ENCODE results near the gene RAD50. TPM values are rescaled to one million over a fixed set of nuclear protein-coding genes. Genes with fewer than 3 reads are reported as not detected.

The RAD50 gene
- total and polyA plus RNA-seq, 10 of the 15 experiments (the other 5 are each of a cell fraction or from before 2014, with no cell fraction given) = 12.8 to 68.6 (median 47.0) TPM

GRCh38 chr5:132651838-132652469, 95.2 kb downstream of the RAD50 start:
- in situ Hi-C loops (cut with MboI) = no loop called here

More at GRCh38 chr5:132651838-132652469, 95.2 kb downstream of the RAD50 start:
- 98% methylated on average over 4 of the region's 4 CpGs for whole genome bisulfite sequencing (ENCODE audit: insufficient coverage, insufficient replicate concordance, low lambda C conversion rate, missing lambda C conversion rate)
- no TSS peak for BruUV-seq (replicated peaks)
- no peaks in the 10 kb centered on the region for H3K79me2 ChIP-seq (ENCODE audit: control insufficient read depth, insufficient read depth, low read length)
- no peak overlapping the region for H3K4me2 ChIP-seq (ENCODE audit: control insufficient read depth, insufficient read depth)
- CTCF ChIA-PET = no interaction called here
- peaks cover 12% of the 10 kb centered on the region for H3K4me1 ChIP-seq (ENCODE audit: control insufficient read depth, insufficient read depth, low read length)
- no peak overlapping the region for H3K27ac ChIP-seq (ENCODE audit: control insufficient read depth, insufficient read depth)
- no peaks in the 10 kb centered on the region for H3K36me3 ChIP-seq (ENCODE audit: control insufficient read depth in 2 of 2, insufficient read depth in 2 of 2, low read length in 1 of 2)
- FAIRE-seq (no peak), DNase-seq (ENCODE audit: low read depth, low spot score) (no peak), ATAC-seq (no peak)
- no peaks in the 10 kb centered on the region; the same call in 2 of the 3 replicates for H3K9me3 ChIP-seq (replicated peaks; ENCODE audit: control insufficient read depth, insufficient read depth, low read length)
- no peaks in the 10 kb centered on the region for H3K27me3 ChIP-seq (replicated peaks in 1 of 2; ENCODE audit: control insufficient read depth in 2 of 2, insufficient read depth in 2 of 2, low read length in 1 of 2)
- H3K4me3 ChIP-seq = no peak overlapping the region
- no peak overlapping the region for H3K9ac ChIP-seq (ENCODE audit: control insufficient read depth, insufficient read depth, low read length)
- intact Hi-C loops (cut with micrococcal nuclease; ENCODE audit: unreplicated experiment) = no loop called here
- RAD21 ChIA-PET (ENCODE audit: unreplicated experiment) = no interaction called here
- TF ChIP-seq CHD4 (IDR thresholded peaks at IDR 0.05) = no peak
- TF ChIP-seq TCF7 (IDR thresholded peaks at IDR 0.05; ENCODE audit: borderline replicate concordance) = no peak
- TF ChIP-seq ZNF207 (IDR thresholded peaks at IDR 0.05; ENCODE audit: borderline replicate concordance) = no peak
- no peak for TF ChIP-seq HSF1 (IDR thresholded peaks at IDR 0.05; ENCODE audit: low read depth, low read length)
- no peak for TF ChIP-seq TBL1XR1 (IDR thresholded peaks at IDR 0.05; ENCODE audit: low read depth, low read length)
- no peak for TF ChIP-seq REST (IDR thresholded peaks at IDR 0.05; ENCODE audit: low read depth, low read length)
- no peak for TF ChIP-seq ELK1 (IDR thresholded peaks at IDR 0.05; ENCODE audit: low read depth, low read length)
- TF ChIP-seq IKZF2 (IDR thresholded peaks at IDR 0.05) = no peak
- TF ChIP-seq HDGF (IDR thresholded peaks at IDR 0.05) = no peak
- TF ChIP-seq CEBPZ (IDR thresholded peaks at IDR 0.05; ENCODE audit: low read depth, low read length) = no peak
- TF ChIP-seq SIN3A (IDR thresholded peaks at IDR 0.05; ENCODE audit: low read depth, low read length) = no peak
- TF ChIP-seq SUPT20H (IDR thresholded peaks at IDR 0.05; ENCODE audit: borderline replicate concordance, control insufficient read depth, low read depth, low read length) = no peak
- no peak for TF ChIP-seq EGR1 (IDR thresholded peaks at IDR 0.05; ENCODE audit: borderline replicate concordance in 1 of 2, low read depth in 2 of 2, low read length in 2 of 2)
- no peaks in the 10 kb centered on the region for H4K20me1 ChIP-seq (ENCODE audit: control insufficient read depth, insufficient read depth)
- SMC1A ChIA-PET (ENCODE audit: uncharacterized antibody, unreplicated experiment) = interaction anchor here (0.6 kb wide), 1 partner anchor 25 kb away, joined by 3 read pairs; no protein-coding TSS in a partner anchor
- no peak overlapping the region for H2AFZ ChIP-seq (ENCODE audit: control insufficient read depth, low read depth, low read length)
- POLR2A ChIA-PET = no interaction called here

Measured in GM12878 (cell line).